HCT116 (cell line): Measurements from ENCODE around the gene DIO3. TPM values are rescaled to one million over a fixed set of nuclear protein-coding genes. Genes with fewer than 3 reads are reported as not detected.

Experiments used
- ATAC-seq: fragments of 200-7000 bp; cut with Tn5 transposase; 2 replicates; pipeline ENCODE4 v1.9.1; 2020; ENCODE audit warnings: mild to moderate bottlenecking, moderate library complexity
- BruUV-seq: library from RNA; stranded (reverse); fragments of 400-500 nt; replicated peaks from 2 replicates; lab custom pipeline; 2021; lab: Mats Ljungman, UMichigan
- CTCF ChIA-PET: fragments of 300-600 bp; sonication (Branson Sonifier 250); formaldehyde crosslinking; loops from one replicate; lab custom pipeline; 2021; ENCODE audit warnings: antibody characterized with exemption; lab: Charles Lee
- POLR2A ChIA-PET: fragments of 300-600, 350-600 bp; sonication (Branson Sonifier 250); formaldehyde crosslinking; loops from one replicate; lab custom pipeline; 2021; ENCODE audit warnings: antibody characterized with exemption; lab: Charles Lee
- RAD21 ChIA-PET, 2 experiments: fragments of 300-600 bp; sonication (Branson Sonifier 250); formaldehyde crosslinking; loops; one replicate each; lab custom pipeline; 2023; ENCODE audit warnings: low total read pairs in 2 of 2; ENCODE audit not compliant: uncharacterized antibody in 2 of 2, unreplicated experiment in 2 of 2, low non-redundant PET in 1 of 2; lab: Charles Lee
- DNase-seq: peaks from one replicate; pipeline ENCODE4 v3.0.0-alpha.2; 2010; ENCODE audit warnings: low read depth, low spot score
- H2AFZ ChIP-seq: fragments of 200-600 bp; shearing (Covaris generic), sonication (generic); 2 replicates; pipeline ENCODE4 v1.6.1; 2017; ENCODE audit warnings: low read depth, mixed run types, mixed read lengths, antibody characterized with exemption, low read length; ENCODE audit not compliant: poor library complexity, severe bottlenecking
- H3K27ac ChIP-seq: 2 replicates; pipeline ENCODE4 v1.5.1; 2012; ENCODE audit warnings: low read depth, low read length
- H3K27me3 ChIP-seq: fragments of 200-600 bp; sonication (generic); 2 replicates; pipeline ENCODE4 v1.6.1; 2016; ENCODE audit warnings: mixed run types, low read length, mixed read lengths; ENCODE audit not compliant: insufficient read depth
- H3K36me3 ChIP-seq, 2 experiments: fragments of 200-500 bp in 1 of 2; fragments of 200-600 bp in 1 of 2; sonication (Bioruptor generic) in 1 of 2; sonication (generic) in 1 of 2; 2 replicates each; pipeline versions ENCODE4 v1.5.1 to v1.6.1; 2014 to 2016; ENCODE audit warnings: low read length in 2 of 2, inconsistent platforms in 1 of 2, mixed read lengths in 1 of 2, mixed run types in 1 of 2; ENCODE audit not compliant: insufficient read depth in 2 of 2, control insufficient read depth in 1 of 2
- H3K4me1 ChIP-seq, 2 experiments: fragments of 200-600 bp in 1 of 2; sonication (generic) in 1 of 2; 2 replicates each; pipeline versions ENCODE4 v1.5.1 to v1.6.1; 2012 to 2017; ENCODE audit warnings: low read length in 2 of 2, inconsistent platforms in 1 of 2, mild to moderate bottlenecking in 1 of 2, mixed read lengths in 1 of 2, mixed run types in 1 of 2, moderate library complexity in 1 of 2; ENCODE audit not compliant: insufficient read depth in 2 of 2, control insufficient read depth in 1 of 2
- H3K4me2 ChIP-seq: fragments of 200-600 bp; sonication (generic); 2 replicates; pipeline ENCODE4 v1.6.1; 2017; ENCODE audit warnings: mixed run types, low read length, mixed read lengths
- H3K4me3 ChIP-seq, 2 experiments: fragments of 200-600 bp in 1 of 2; sonication (generic) in 1 of 2; replicated peaks in 1 of 2; 2 replicates each; pipeline ENCODE4 v1.5.1; 2011 to 2016; ENCODE audit warnings: low read length in 2 of 2, control low read depth in 1 of 2, low read depth in 1 of 2, mild to moderate bottlenecking in 1 of 2, mixed read lengths in 1 of 2, mixed run types in 1 of 2
- H3K79me2 ChIP-seq: fragments of 200-600 bp; sonication (generic); 2 replicates; pipeline ENCODE4 v1.6.1; 2017; ENCODE audit warnings: mild to moderate bottlenecking, mixed run types, low read length, moderate library complexity, mixed read lengths; ENCODE audit not compliant: insufficient read depth
- H3K9ac ChIP-seq: fragments of 200-600 bp; sonication (generic); 2 replicates; pipeline ENCODE4 v1.6.1; 2016; ENCODE audit warnings: low read length, mixed read lengths
- H3K9me2 ChIP-seq: fragments of 200-600 bp; sonication (generic), shearing (Covaris generic); 2 replicates; pipeline ENCODE4 v1.6.1; 2017; ENCODE audit warnings: mixed run types, mild to moderate bottlenecking, moderate library complexity; ENCODE audit not compliant: insufficient read depth
- H3K9me3 ChIP-seq, 2 experiments: fragments of 200-500 bp in 1 of 2; fragments of 200-600 bp in 1 of 2; sonication (Bioruptor generic) in 1 of 2; sonication (generic) in 1 of 2; 2 replicates each; pipeline ENCODE4 v1.6.1; 2014 to 2017; ENCODE audit warnings: low read length in 2 of 2, mixed read lengths in 2 of 2, inconsistent platforms in 1 of 2, low read depth in 1 of 2, mild to moderate bottlenecking in 1 of 2, mixed run types in 1 of 2, moderate library complexity in 1 of 2; ENCODE audit not compliant: control insufficient read depth in 1 of 2, insufficient read depth in 1 of 2
- H4K20me1 ChIP-seq: fragments of 200-600 bp; sonication (generic), shearing (Covaris generic); 2 replicates; pipeline ENCODE4 v1.6.1; 2017; ENCODE audit warnings: mixed run types, mild to moderate bottlenecking, moderate library complexity; ENCODE audit not compliant: insufficient read depth
- ATF3 ChIP-seq: IDR thresholded peaks from 2 replicates; pipeline ENCODE4 v1.6.1; 2012
- CBX3 ChIP-seq: IDR thresholded peaks from 2 replicates; pipeline ENCODE4 v1.6.1; 2012; ENCODE audit warnings: low read depth
- CEBPB ChIP-seq: IDR thresholded peaks from 2 replicates; pipeline ENCODE4 v1.6.1; 2012; ENCODE audit warnings: low read depth
- EGR1 ChIP-seq: IDR thresholded peaks from 2 replicates; pipeline ENCODE4 v1.6.1; 2012; ENCODE audit warnings: low read depth
- EZH2 ChIP-seq: fragments of 200-600 bp; sonication (generic); IDR thresholded peaks from 2 replicates; pipeline ENCODE4 v1.6.1; 2017; ENCODE audit warnings: antibody characterized with exemption, mixed run types
- JUND ChIP-seq: IDR thresholded peaks from 2 replicates; pipeline ENCODE4 v1.6.1; 2012
- MAX ChIP-seq: IDR thresholded peaks from 2 replicates; pipeline ENCODE4 v1.6.1; 2012
- POLR2A ChIP-seq: IDR thresholded peaks from 2 replicates; pipeline ENCODE4 v1.7.0; 2011; ENCODE audit warnings: borderline replicate concordance; ENCODE audit not compliant: insufficient read depth, insufficient read length; ENCODE audit errors: extremely low read depth
- REST ChIP-seq: IDR thresholded peaks from 2 replicates; pipeline ENCODE4 v1.6.1; 2012; ENCODE audit warnings: low read depth
- SIN3A ChIP-seq: IDR thresholded peaks from 2 replicates; pipeline ENCODE4 v1.6.1; 2012; ENCODE audit warnings: low read depth
- SP1 ChIP-seq: IDR thresholded peaks from 2 replicates; pipeline ENCODE4 v1.6.1; 2012; ENCODE audit warnings: low read depth
- TCF7L2 ChIP-seq: IDR thresholded peaks from 2 replicates; pipeline ENCODE4 v1.7.0; 2011; ENCODE audit warnings: borderline replicate concordance, inconsistent platforms; ENCODE audit not compliant: insufficient read depth, insufficient read length; ENCODE audit errors: extremely low read depth
- ZNF274 ChIP-seq: fragments of 200-500 bp; sonication (Bioruptor generic); IDR thresholded peaks from 2 replicates; pipeline ENCODE4 v1.6.1; 2014; ENCODE audit warnings: mild to moderate bottlenecking, low read depth, low read length, inconsistent platforms
- intact Hi-C: fragments of 100-400 bp; cut with micrococcal nuclease; formaldehyde crosslinking; loops from 2 replicates; pipeline ENCODE4 v1.10.0; 2022
- total RNA-seq: library from RNA; stranded (reverse); gene quantifications from one replicate; pipeline ENCODE4 v1.2.1, GENCODE V29; 2021; ENCODE audit not compliant: unreplicated experiment

DIO3 gene
- total RNA-seq, 1 experiment from 2014 or later, result 0.34 TPM

- Histone ChIP-seq H3K4me1 (no peaks in the 10 kb centered on the region), H3K36me3 (no peaks in the 10 kb centered on the region), H3K79me2 (no peaks in the 10 kb centered on the region), H4K20me1 (no peaks in the 10 kb centered on the region), H3K9me2 (no peaks in the 10 kb centered on the region), H3K4me3 (no peak overlapping the region), H3K27me3 (peaks cover 22% of the 10 kb centered on the region), H3K27ac (no peak overlapping the region), H3K9me3 (no peaks in the 10 kb centered on the region), H2AFZ (no peak overlapping the region), H3K9ac (no peak overlapping the region), H3K4me2 (no peak overlapping the region)
- POLR2A ChIA-PET, result no interaction called here
- intact Hi-C loops, result no loop called here
- ATAC-seq (no peak), DNase-seq (no peak)
- RAD21 ChIA-PET, result no interaction called here
- BruUV-seq, result no TSS peak
- CTCF ChIA-PET, result no interaction called here
- TF ChIP-seq ATF3 (no peak), CEBPB (no peak), TCF7L2 (no peak), JUND (no peak), ZNF274 (no peak), SIN3A (no peak), EZH2 (no peak), SP1 (no peak), EGR1 (no peak), CBX3 (no peak), MAX (no peak)
Observed at GRCh38 chr14:101603096-101603495, 41.8 kb downstream of the DIO3 start.

GRCh38 chr14:101604228-101604934, 43.1 kb downstream of the DIO3 start:
- no peak overlapping the region for H3K4me3 ChIP-seq
- H3K4me1 ChIP-seq, result no peaks in the 10 kb centered on the region
- H3K9me2 ChIP-seq, result no peaks in the 10 kb centered on the region
- no peaks in the 10 kb centered on the region for H4K20me1 ChIP-seq
- no peaks in the 10 kb centered on the region for H3K9me3 ChIP-seq
- DNase-seq (no peak), ATAC-seq (no peak)
- peaks cover 34% of the 10 kb centered on the region for H3K27me3 ChIP-seq
- no peak overlapping the region for H3K4me2 ChIP-seq
- RAD21 ChIA-PET, result no interaction called here
- no peaks in the 10 kb centered on the region for H3K79me2 ChIP-seq
- no peak overlapping the region for H3K9ac ChIP-seq
- TF ChIP-seq REST (no peak), JUND (no peak), POLR2A (no peak), SP1 (no peak)
- no peak overlapping the region for H3K27ac ChIP-seq
- CTCF ChIA-PET, result no interaction called here
- no peak overlapping the region for H2AFZ ChIP-seq
- no peaks in the 10 kb centered on the region for H3K36me3 ChIP-seq
- intact Hi-C loops, result no loop called here
- no TSS peak for BruUV-seq
- POLR2A ChIA-PET, result no interaction called here
